ENCODE data around the gene UGT1A9.
"Not testable (repeated sequence)": the region's sequence is repeated elsewhere in the genome, so short reads cannot be mapped to it uniquely, and the experiment has no call there.

UGT1A9 gene

DNA sequence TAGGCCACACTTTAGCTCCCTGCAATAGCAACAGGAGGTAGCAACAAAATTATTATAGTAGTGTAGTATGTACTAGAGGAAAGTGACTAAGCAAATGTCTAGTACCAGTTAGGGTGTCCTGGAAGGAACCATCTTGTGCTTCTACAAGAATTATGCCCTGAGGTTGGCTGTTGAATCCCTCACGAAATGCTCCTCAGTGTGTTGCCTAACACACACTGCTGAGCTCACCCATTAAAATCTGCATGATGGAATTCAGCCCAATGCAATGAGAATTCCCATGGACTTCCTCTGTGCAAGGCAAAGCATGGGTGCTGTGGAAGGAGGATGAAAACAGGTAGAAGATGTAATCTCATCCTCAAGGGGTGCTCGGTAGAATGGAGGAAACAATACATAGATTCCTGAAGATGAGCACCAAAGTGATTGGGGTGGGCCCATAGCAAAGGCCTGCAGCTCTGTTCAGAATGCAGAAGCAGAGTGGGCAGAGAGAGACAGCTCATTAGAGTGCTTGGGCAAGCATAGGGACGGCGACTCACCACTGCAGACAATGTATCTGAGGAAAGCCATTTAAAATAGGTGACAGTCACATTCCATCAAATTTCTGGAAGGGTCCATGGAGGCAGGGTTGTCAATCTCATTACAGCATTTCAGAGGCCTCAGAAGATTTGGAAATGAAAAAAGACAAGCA lies 8.8 kb downstream of the UGT1A9 start:
- no peak for DNase-seq (ENCODE audit: extremely low read depth in 1 of 2, low read depth in 1 of 2)

DNA sequence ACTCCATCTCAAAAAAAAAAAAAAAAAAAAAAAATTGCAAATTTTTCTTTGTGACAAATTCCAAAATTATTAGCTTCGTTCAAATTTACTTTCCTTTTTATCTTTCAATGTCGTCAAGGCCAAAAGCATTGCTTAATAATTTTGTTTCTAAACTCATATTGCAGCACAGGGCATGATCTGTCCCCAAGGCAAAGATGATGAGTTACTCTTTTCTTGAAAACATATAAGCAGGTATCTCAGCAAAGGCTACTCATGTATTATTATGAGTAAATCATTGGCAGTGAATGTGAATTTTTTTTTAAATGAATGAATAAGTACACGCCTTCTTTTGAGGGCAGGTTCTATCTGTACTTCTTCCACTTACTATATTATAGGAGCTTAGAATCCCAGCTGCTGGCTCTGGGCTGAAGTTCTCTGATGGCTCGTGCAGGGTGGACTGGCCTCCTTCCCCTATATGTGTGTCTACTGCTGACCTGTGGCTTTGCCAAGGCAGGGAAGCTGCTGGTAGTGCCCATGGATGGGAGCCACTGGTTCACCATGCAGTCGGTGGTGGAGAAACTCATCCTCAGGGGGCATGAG lies 9.9 kb downstream of the UGT1A9 start, which contains the start of gene UGT1A7:
UGT1A7 (plus strand) TSS at position 381 of the 579 bp plus-strand sequence; CDS start at position 418, 37 bp downstream.
- DNase-seq (ENCODE audit: extremely low read depth in 1 of 2, low read depth in 1 of 2): no peak

GRCh38 chr2:233684640-233685039 lies 12.9 kb downstream of the UGT1A9 start:
- DNase-seq (ENCODE audit: extremely low read depth in 1 of 2, low read depth in 1 of 2): no peak

GRCh38 chr2:233686928-233687327 lies 15.2 kb downstream of the UGT1A9 start:
- no peak for DNase-seq (ENCODE audit: extremely low read depth in 1 of 2, low read depth in 1 of 2)

DNA sequence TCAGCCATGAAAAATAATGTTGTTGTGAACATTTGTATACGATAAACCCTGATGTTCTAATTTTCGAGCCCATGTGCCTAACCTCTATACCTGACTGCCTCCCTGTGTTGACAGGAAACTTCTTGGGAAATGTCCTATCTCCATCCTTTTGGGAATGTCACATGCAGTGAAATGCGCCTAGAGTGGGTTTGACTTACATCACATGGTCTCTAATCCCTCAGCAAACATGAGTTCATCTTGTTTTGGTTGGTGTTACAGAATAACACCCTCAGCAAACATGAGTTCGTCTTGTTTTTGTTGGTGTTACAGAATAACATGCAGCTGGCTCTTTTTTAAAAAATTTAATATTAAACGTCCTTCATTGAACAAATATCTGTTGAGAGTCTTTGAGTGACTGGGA lies 16.6 kb downstream of the UGT1A9 start:
- no peak for DNase-seq (ENCODE audit: extremely low read depth in 1 of 2, low read depth in 1 of 2)

DNA sequence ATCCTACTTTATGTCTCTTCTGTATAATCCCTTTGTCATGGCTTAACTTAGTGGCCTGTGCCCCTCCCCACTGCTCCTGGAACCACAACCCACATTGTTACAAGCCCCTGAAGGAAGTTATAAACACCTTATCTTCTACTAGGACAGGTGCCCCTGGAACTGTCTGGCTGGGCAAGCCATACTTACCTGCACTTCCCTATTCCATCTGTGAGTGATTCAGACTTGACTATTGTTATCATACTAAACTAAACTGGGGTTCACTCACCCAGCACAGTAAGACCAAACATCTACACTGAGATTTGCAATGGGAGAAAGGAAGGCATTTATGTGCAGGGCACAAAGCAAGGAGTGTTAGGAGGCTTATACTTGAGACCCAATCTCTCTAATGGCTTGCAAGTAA lies 17.3 kb downstream of the UGT1A9 start:
- no peak for DNase-seq (ENCODE audit: extremely low read depth in 1 of 2, low read depth in 1 of 2)

GRCh38 chr2:233689501-233689900 lies 17.8 kb downstream of the UGT1A9 start:
- DNase-seq (ENCODE audit: extremely low read depth in 1 of 2, low read depth in 1 of 2): no peak

- no peak for DNase-seq (ENCODE audit: extremely low read depth in 1 of 2, low read depth in 1 of 2)
Observed at GRCh38 chr2:233690444-233690843, 18.7 kb downstream of the UGT1A9 start.

- DNase-seq (ENCODE audit: extremely low read depth in 1 of 2, low read depth in 1 of 2): no peak
Observed at GRCh38 chr2:233691443-233692433, 20.0 kb downstream of the UGT1A9 start.

- no peak for DNase-seq (ENCODE audit: extremely low read depth in 1 of 2, low read depth in 1 of 2)
Observed at GRCh38 chr2:233692648-233693047, 20.9 kb downstream of the UGT1A9 start, which contains the start of gene UGT1A6. TSS of gene UGT1A6 (plus strand) at chr2:233692890. CDS start at chr2:233693005, 115 bp downstream.

- DNase-seq (ENCODE audit: extremely low read depth in 1 of 2, low read depth in 1 of 2): no peak
Observed at GRCh38 chr2:233693963-233694362, 22.3 kb downstream of the UGT1A9 start.

DNA sequence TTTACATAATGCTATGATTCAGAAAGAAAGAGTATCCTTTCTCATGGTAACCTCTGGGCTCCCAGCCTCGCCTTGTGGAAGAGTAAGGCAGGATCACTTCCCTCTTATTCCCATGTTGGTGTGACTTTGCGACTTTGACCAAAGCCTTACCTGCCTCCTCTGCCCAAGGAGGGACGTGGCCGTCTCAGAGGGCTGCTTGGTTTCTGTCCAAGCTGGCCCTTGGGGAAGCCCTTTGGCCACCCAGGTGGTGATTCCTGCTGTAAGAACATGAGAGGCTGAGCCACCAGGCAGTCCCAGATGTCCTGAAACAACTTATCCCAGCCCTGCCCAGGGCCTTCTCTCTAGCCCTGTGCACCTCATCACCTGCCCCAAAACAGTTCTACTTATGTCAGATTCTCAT lies 27.0 kb downstream of the UGT1A9 start:
- DNase-seq (ENCODE audit: extremely low read depth in 1 of 2, low read depth in 1 of 2): no peak

GRCh38 chr2:233699424-233700027 lies 27.8 kb downstream of the UGT1A9 start:
- DNase-seq (ENCODE audit: extremely low read depth in 1 of 2, low read depth in 1 of 2): no peak

DNA sequence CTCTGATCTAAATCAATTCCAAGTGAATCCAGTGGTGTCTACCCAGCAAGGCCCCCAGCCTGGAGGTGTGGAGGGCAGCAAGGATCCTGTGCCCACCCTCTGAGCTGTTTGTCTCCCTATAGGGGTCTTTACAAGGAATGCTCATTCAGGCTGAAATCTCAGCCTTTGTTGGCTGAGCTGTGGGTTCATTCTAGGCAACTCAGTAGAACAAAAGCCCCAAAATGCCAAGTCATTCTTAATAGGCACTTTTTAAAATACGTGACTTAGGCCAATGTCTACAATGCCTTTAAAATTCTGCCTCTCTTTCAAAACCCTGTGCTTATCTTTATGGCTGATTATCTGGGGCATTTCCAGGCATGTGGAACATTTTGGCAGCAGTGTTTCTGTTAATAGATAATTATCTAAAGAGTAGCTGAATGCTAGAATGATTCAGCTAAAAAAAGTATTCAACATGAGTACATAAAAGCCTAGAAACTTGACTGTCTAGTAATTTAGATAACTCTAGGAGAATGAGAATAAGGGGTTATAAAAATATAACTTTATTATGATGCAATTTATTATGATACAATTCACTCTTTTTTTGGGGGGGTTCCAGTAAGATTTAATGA lies 28.4 kb downstream of the UGT1A9 start:
- no peak for DNase-seq (ENCODE audit: extremely low read depth in 1 of 2, low read depth in 1 of 2)

- DNase-seq (ENCODE audit: extremely low read depth in 1 of 2, low read depth in 1 of 2): not testable (repeated sequence)
Observed at GRCh38 chr2:233700842-233701241, 29.1 kb downstream of the UGT1A9 start.

GRCh38 chr2:233702238-233702637 lies 30.5 kb downstream of the UGT1A9 start:
- DNase-seq (ENCODE audit: extremely low read depth in 1 of 2, low read depth in 1 of 2): no peak

GRCh38 chr2:233705911-233706506 lies 34.3 kb downstream of the UGT1A9 start:
- DNase-seq (ENCODE audit: extremely low read depth in 1 of 2, low read depth in 1 of 2): no peak

DNA sequence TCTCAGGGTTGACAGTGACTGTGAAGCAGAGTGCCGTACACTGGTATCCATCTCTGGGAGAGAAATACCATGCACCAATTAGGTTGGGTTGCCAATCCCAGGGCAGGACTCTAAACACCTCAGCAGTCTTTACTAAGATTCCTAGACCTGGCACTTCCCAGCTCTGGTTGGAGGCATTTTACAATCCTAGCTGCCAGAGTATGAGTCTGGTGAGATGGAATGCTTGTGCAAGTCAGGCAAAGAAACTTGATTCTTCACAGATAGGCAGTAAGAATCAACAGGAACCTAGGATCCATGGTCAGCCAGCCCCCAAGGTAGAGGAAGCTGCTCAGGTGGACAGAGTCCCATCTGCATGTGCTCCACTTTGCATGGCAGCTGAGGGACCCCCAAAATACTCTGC lies 35.0 kb downstream of the UGT1A9 start:
- DNase-seq (ENCODE audit: extremely low read depth in 1 of 2, low read depth in 1 of 2): no peak

- no peak for DNase-seq (ENCODE audit: extremely low read depth in 1 of 2, low read depth in 1 of 2)
Observed at GRCh38 chr2:233707940-233708644, 36.4 kb downstream of the UGT1A9 start.

DNA sequence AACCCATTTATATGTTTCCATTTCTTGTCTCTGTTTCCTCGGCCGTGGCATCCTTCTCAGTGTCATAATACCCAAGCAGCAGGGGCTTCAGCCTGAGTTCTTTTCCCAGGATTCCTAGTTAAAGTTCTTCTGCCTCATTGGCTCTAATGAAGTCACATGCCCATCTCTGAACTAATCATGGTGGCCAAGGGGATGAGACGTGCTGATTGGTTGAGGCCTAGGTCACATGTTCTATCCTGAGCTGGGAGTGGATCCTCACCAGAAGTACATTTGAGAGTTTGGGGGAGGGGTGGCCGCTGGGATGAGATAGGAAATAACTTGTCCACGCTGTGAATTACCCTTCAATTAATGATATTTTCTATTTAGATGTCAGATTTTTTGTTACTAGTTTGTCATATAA lies 37.2 kb downstream of the UGT1A9 start:
- DNase-seq (ENCODE audit: extremely low read depth in 1 of 2, low read depth in 1 of 2): no peak

All from stimulated activated CD8-positive, alpha-beta memory T cell treated with anti-CD3 and anti-CD28 coated beads, Interleukin-7, amount 100 ng/mL, for 48 hours (primary cell).